Measurements from ENCODE around the gene CACNA1C. TPM values are rescaled to one million over a fixed set of nuclear protein-coding genes. Genes with fewer than 3 reads are reported as not detected.

CACNA1C gene
- total RNA-seq, 1 donor from 2014 or later: 7.3 TPM

GRCh38 chr12:2298556-2299200 lies 245.9 kb downstream of the CACNA1C start:
- H3K4me3 ChIP-seq (ENCODE audit: low read length in 3 of 3): no peak overlapping the region
- no peak overlapping the region for H3K9ac ChIP-seq (ENCODE audit: low read depth in 1 of 3, low read length in 3 of 3)
- H3K27me3 ChIP-seq (ENCODE audit: control insufficient read depth in 3 of 3, insufficient read depth in 3 of 3, low read length in 3 of 3): peaks cover 0 to 7% (median 4%) of the 10 kb centered on the region in 3 donors
- H3K4me1 ChIP-seq (ENCODE audit: control insufficient read depth in 3 of 3, insufficient read depth in 3 of 3, low read length in 3 of 3): peaks cover 10 to 19% (median 15%) of the 10 kb centered on the region in 3 donors
- H3K9me3 ChIP-seq (ENCODE audit: control insufficient read depth in 3 of 3, low read length in 3 of 3): no peaks in the 10 kb centered on the region
- no peaks in the 10 kb centered on the region for H3K36me3 ChIP-seq (ENCODE audit: control insufficient read depth in 3 of 3, insufficient read depth in 3 of 3, low read length in 3 of 3)
- H3K27ac ChIP-seq (ENCODE audit: low read depth, low read length): no peak overlapping the region

- peaks cover 11 to 23% (median 15%) of the 10 kb centered on the region in 3 donors for H3K4me1 ChIP-seq (ENCODE audit: control insufficient read depth in 3 of 3, insufficient read depth in 3 of 3, low read length in 3 of 3)
- H3K27ac ChIP-seq (ENCODE audit: low read depth, low read length): no peak overlapping the region
- peaks cover 0 to 7% (median 4%) of the 10 kb centered on the region in 3 donors for H3K27me3 ChIP-seq (ENCODE audit: control insufficient read depth in 3 of 3, insufficient read depth in 3 of 3, low read length in 3 of 3)
- H3K4me3 ChIP-seq (ENCODE audit: low read length in 3 of 3): no peak overlapping the region
- H3K36me3 ChIP-seq (ENCODE audit: control insufficient read depth in 3 of 3, insufficient read depth in 3 of 3, low read length in 3 of 3): no peaks in the 10 kb centered on the region
- no peak overlapping the region for H3K9ac ChIP-seq (ENCODE audit: low read depth in 1 of 3, low read length in 3 of 3)
- no peaks in the 10 kb centered on the region for H3K9me3 ChIP-seq (ENCODE audit: control insufficient read depth in 3 of 3, low read length in 3 of 3)
Measured at GRCh38 chr12:2299206-2299605, 246.4 kb downstream of the CACNA1C start.

GRCh38 chr12:2300168-2300567 lies 247.4 kb downstream of the CACNA1C start:
- Histone ChIP-seq H3K4me3 (ENCODE audit: low read length in 3 of 3) (no peak overlapping the region), H3K36me3 (ENCODE audit: control insufficient read depth in 3 of 3, insufficient read depth in 3 of 3, low read length in 3 of 3) (no peaks in the 10 kb centered on the region), H3K4me1 (ENCODE audit: control insufficient read depth in 3 of 3, insufficient read depth in 3 of 3, low read length in 3 of 3) (peaks cover 12 to 24% (median 15%) of the 10 kb centered on the region in 3 donors), H3K9ac (ENCODE audit: low read depth in 1 of 3, low read length in 3 of 3) (no peak overlapping the region), H3K27ac (ENCODE audit: low read depth, low read length) (no peak overlapping the region), H3K9me3 (ENCODE audit: control insufficient read depth in 3 of 3, low read length in 3 of 3) (no peaks in the 10 kb centered on the region), H3K27me3 (ENCODE audit: control insufficient read depth in 3 of 3, insufficient read depth in 3 of 3, low read length in 3 of 3) (peaks cover 0 to 7% (median 7%) of the 10 kb centered on the region in 3 donors)

GRCh38 chr12:2300886-2301285 lies 248.1 kb downstream of the CACNA1C start:
- H3K9ac ChIP-seq (ENCODE audit: low read depth in 1 of 3, low read length in 3 of 3): no peak overlapping the region
- peaks cover 14 to 24% (median 17%) of the 10 kb centered on the region in 3 donors for H3K4me1 ChIP-seq (ENCODE audit: control insufficient read depth in 3 of 3, insufficient read depth in 3 of 3, low read length in 3 of 3)
- no peak overlapping the region for H3K4me3 ChIP-seq (ENCODE audit: low read length in 3 of 3)
- H3K27ac ChIP-seq (ENCODE audit: low read depth, low read length): no peak overlapping the region
- peaks cover 0 to 7% (median 4%) of the 10 kb centered on the region in 3 donors for H3K27me3 ChIP-seq (ENCODE audit: control insufficient read depth in 3 of 3, insufficient read depth in 3 of 3, low read length in 3 of 3)
- H3K9me3 ChIP-seq (ENCODE audit: control insufficient read depth in 3 of 3, low read length in 3 of 3): no peaks in the 10 kb centered on the region
- no peaks in the 10 kb centered on the region for H3K36me3 ChIP-seq (ENCODE audit: control insufficient read depth in 3 of 3, insufficient read depth in 3 of 3, low read length in 3 of 3)

- peak overlapping the region; percentile 60 for H3K27ac ChIP-seq (ENCODE audit: low read depth, low read length)
Measured at GRCh38 chr12:2301531-2302461, 249.0 kb downstream of the CACNA1C start.

GRCh38 chr12:2302711-2303580 lies 250.2 kb downstream of the CACNA1C start:
- Histone ChIP-seq H3K9me3 (ENCODE audit: control insufficient read depth in 3 of 3, low read length in 3 of 3) (no peaks in the 10 kb centered on the region), H3K27ac (ENCODE audit: low read depth, low read length) (peak overlapping the region; percentile 60)

More at GRCh38 chr12:2301531-2302461, 249.0 kb downstream of the CACNA1C start:
- Histone ChIP-seq H3K9ac (ENCODE audit: low read depth in 1 of 3, low read length in 3 of 3) (no peak overlapping the region), H3K36me3 (ENCODE audit: control insufficient read depth in 3 of 3, insufficient read depth in 3 of 3, low read length in 3 of 3) (no peaks in the 10 kb centered on the region), H3K4me3 (ENCODE audit: low read length in 3 of 3) (no peak overlapping the region), H3K9me3 (ENCODE audit: control insufficient read depth in 3 of 3, low read length in 3 of 3) (no peaks in the 10 kb centered on the region), H3K27me3 (ENCODE audit: control insufficient read depth in 3 of 3, insufficient read depth in 3 of 3, low read length in 3 of 3) (peaks cover 0 to 7% (median 3%) of the 10 kb centered on the region in 3 donors), H3K4me1 (ENCODE audit: control insufficient read depth in 3 of 3, insufficient read depth in 3 of 3, low read length in 3 of 3) (peaks cover 18 to 20% (median 20%) of the 10 kb centered on the region in 3 donors)

GRCh38 chr12:2304223-2304622 lies 251.4 kb downstream of the CACNA1C start:
- Histone ChIP-seq H3K36me3 (ENCODE audit: control insufficient read depth in 3 of 3, insufficient read depth in 3 of 3, low read length in 3 of 3) (no peaks in the 10 kb centered on the region), H3K9me3 (ENCODE audit: control insufficient read depth in 3 of 3, low read length in 3 of 3) (peaks cover 0 to 5% (median 0%) of the 10 kb centered on the region in 3 donors), H3K27me3 (ENCODE audit: control insufficient read depth in 3 of 3, insufficient read depth in 3 of 3, low read length in 3 of 3) (peaks cover 0 to 7% (median 3%) of the 10 kb centered on the region in 3 donors), H3K27ac (ENCODE audit: low read depth, low read length) (no peak overlapping the region), H3K9ac (ENCODE audit: low read depth in 1 of 3, low read length in 3 of 3) (no peak overlapping the region), H3K4me1 (ENCODE audit: control insufficient read depth in 3 of 3, insufficient read depth in 3 of 3, low read length in 3 of 3) (peaks cover 18 to 26% (median 26%) of the 10 kb centered on the region in 3 donors), H3K4me3 (ENCODE audit: low read length in 3 of 3) (no peak overlapping the region)

More at GRCh38 chr12:2302711-2303580, 250.2 kb downstream of the CACNA1C start:
- Histone ChIP-seq H3K4me3 (ENCODE audit: low read length in 3 of 3) (no peak overlapping the region), H3K27me3 (ENCODE audit: control insufficient read depth in 3 of 3, insufficient read depth in 3 of 3, low read length in 3 of 3) (peaks cover 0 to 7% (median 3%) of the 10 kb centered on the region in 3 donors), H3K4me1 (ENCODE audit: control insufficient read depth in 3 of 3, insufficient read depth in 3 of 3, low read length in 3 of 3) (peaks cover 18 to 26% (median 26%) of the 10 kb centered on the region in 3 donors), H3K9ac (ENCODE audit: low read depth in 1 of 3, low read length in 3 of 3) (no peak overlapping the region), H3K36me3 (ENCODE audit: control insufficient read depth in 3 of 3, insufficient read depth in 3 of 3, low read length in 3 of 3) (no peaks in the 10 kb centered on the region)

- Histone ChIP-seq H3K4me3 (ENCODE audit: low read length in 3 of 3) (no peak overlapping the region), H3K27ac (ENCODE audit: low read depth, low read length) (no peak overlapping the region), H3K9ac (ENCODE audit: low read depth in 1 of 3, low read length in 3 of 3) (no peak overlapping the region), H3K27me3 (ENCODE audit: control insufficient read depth in 3 of 3, insufficient read depth in 3 of 3, low read length in 3 of 3) (peaks cover 0 to 7% (median 3%) of the 10 kb centered on the region in 3 donors), H3K4me1 (ENCODE audit: control insufficient read depth in 3 of 3, insufficient read depth in 3 of 3, low read length in 3 of 3) (peaks cover 13 to 24% (median 22%) of the 10 kb centered on the region in 3 donors), H3K9me3 (ENCODE audit: control insufficient read depth in 3 of 3, low read length in 3 of 3) (peaks cover 0 to 5% (median 0%) of the 10 kb centered on the region in 3 donors), H3K36me3 (ENCODE audit: control insufficient read depth in 3 of 3, insufficient read depth in 3 of 3, low read length in 3 of 3) (no peaks in the 10 kb centered on the region)
Measured at GRCh38 chr12:2306012-2306411, 253.2 kb downstream of the CACNA1C start.

- Histone ChIP-seq H3K27ac (ENCODE audit: low read depth, low read length) (no peak overlapping the region), H3K4me3 (ENCODE audit: low read length in 3 of 3) (no peak overlapping the region), H3K36me3 (ENCODE audit: control insufficient read depth in 3 of 3, insufficient read depth in 3 of 3, low read length in 3 of 3) (no peaks in the 10 kb centered on the region), H3K27me3 (ENCODE audit: control insufficient read depth in 3 of 3, insufficient read depth in 3 of 3, low read length in 3 of 3) (peaks cover 0 to 7% (median 3%) of the 10 kb centered on the region in 3 donors), H3K4me1 (ENCODE audit: control insufficient read depth in 3 of 3, insufficient read depth in 3 of 3, low read length in 3 of 3) (peaks cover 11 to 22% (median 20%) of the 10 kb centered on the region in 3 donors), H3K9me3 (ENCODE audit: control insufficient read depth in 3 of 3, low read length in 3 of 3) (peaks cover 0 to 5% (median 0%) of the 10 kb centered on the region in 3 donors), H3K9ac (ENCODE audit: low read depth in 1 of 3, low read length in 3 of 3) (no peak overlapping the region)
Measured at GRCh38 chr12:2306735-2307134, 253.9 kb downstream of the CACNA1C start.

Measured in skeletal muscle tissue (tissue), 4 donors.